Neural cell (in vitro differentiated cells): ENCODE results near the gene ADCY7. TPM values are rescaled to one million over a fixed set of nuclear protein-coding genes. Genes with fewer than 3 reads are reported as not detected.

Experiments used
- H2AFZ ChIP-seq: fragments of 200-600, 300-800 bp; sonication (generic), shearing (Covaris generic); 2 replicates; pipeline ENCODE4 v1.6.0; 2014; ENCODE audit warnings: low read depth, mild to moderate bottlenecking, antibody characterized with exemption, low read length, moderate library complexity
- H3F3A ChIP-seq: fragments of 200-600 bp; shearing (Covaris generic); 2 replicates; pipeline ENCODE4 v1.6.1; 2016; ENCODE audit warnings: mild to moderate bottlenecking, moderate library complexity, mixed read lengths, antibody characterized with exemption, low read length; ENCODE audit not compliant: insufficient read depth, poor library complexity, severe bottlenecking
- H3K27ac ChIP-seq: fragments of 200-600, 300-800 bp; sonication (generic), shearing (Covaris generic); 2 replicates; pipeline ENCODE4 v1.5.1; 2014; ENCODE audit warnings: mild to moderate bottlenecking, low read length, moderate library complexity
- H3K27me3 ChIP-seq: fragments of 300-800, 200-600 bp; sonication (generic), shearing (Covaris generic); 2 replicates; pipeline ENCODE4 v1.6.0; 2014; ENCODE audit warnings: mild to moderate bottlenecking, low read depth, low read length, moderate library complexity; ENCODE audit not compliant: insufficient read depth
- H3K36me3 ChIP-seq: fragments of 300-800, 200-600 bp; sonication (generic), shearing (Covaris generic); 2 replicates; pipeline ENCODE4 v1.5.1; 2014; ENCODE audit warnings: mild to moderate bottlenecking, antibody characterized with exemption, low read length, moderate library complexity; ENCODE audit not compliant: insufficient read depth
- H3K4me2 ChIP-seq: fragments of 300-800, 200-600 bp; sonication (generic), shearing (Covaris generic); 2 replicates; pipeline ENCODE4 v1.6.0; 2014; ENCODE audit warnings: mild to moderate bottlenecking, low read length
- H3K4me3 ChIP-seq: fragments of 300-800, 200-600 bp; sonication (generic), shearing (Covaris generic); 2 replicates; pipeline ENCODE4 v1.5.1; 2014; ENCODE audit warnings: mild to moderate bottlenecking, low read length, moderate library complexity
- H3K79me2 ChIP-seq: fragments of 200-600 bp; shearing (Covaris generic); replicated peaks from 2 replicates; pipeline ENCODE4 v1.6.0; 2014; ENCODE audit warnings: mild to moderate bottlenecking, low read length, moderate library complexity; ENCODE audit not compliant: insufficient read depth
- H3K9ac ChIP-seq: fragments of 300-800, 200-600 bp; sonication (generic), shearing (Covaris generic); 2 replicates; pipeline ENCODE4 v1.6.1; 2016; ENCODE audit warnings: mild to moderate bottlenecking, low read length, mixed read lengths
- H3K9me2 ChIP-seq: fragments of 200-600 bp; shearing (Covaris generic); 2 replicates; pipeline ENCODE4 v1.6.1; 2016; ENCODE audit warnings: mild to moderate bottlenecking, low read length, mixed read lengths; ENCODE audit not compliant: insufficient read depth
- H3K9me3 ChIP-seq: fragments of 200-600, 300-800 bp; sonication (generic), shearing (Covaris generic); 2 replicates; pipeline ENCODE4 v1.6.1; 2016; ENCODE audit warnings: mild to moderate bottlenecking, mixed run types, low read length, moderate library complexity, mixed read lengths
- H4K20me1 ChIP-seq: fragments of 200-600 bp; shearing (Covaris generic); 2 replicates; pipeline ENCODE4 v1.6.1; 2016; ENCODE audit warnings: mild to moderate bottlenecking, mixed run types; ENCODE audit not compliant: insufficient read depth
- CTCF ChIP-seq: fragments of 450-650 bp; IDR thresholded peaks from 2 replicates; pipeline ENCODE4 v1.5.1; 2014; ENCODE audit warnings: antibody characterized with exemption, mild to moderate bottlenecking, moderate library complexity; ENCODE audit not compliant: poor library complexity, severe bottlenecking
- EP300 ChIP-seq: fragments of 450-650 bp; conservative IDR thresholded peaks from 2 replicates; pipeline ENCODE4 v1.6.1; 2014; ENCODE audit warnings: antibody characterized with exemption, mild to moderate bottlenecking, moderate library complexity; ENCODE audit not compliant: poor library complexity, severe bottlenecking
- EZH2 ChIP-seq: fragments of 200-600, 300-800 bp; shearing (Covaris generic), sonication (generic); IDR thresholded peaks from 2 replicates; pipeline ENCODE4 v1.6.1; 2014; ENCODE audit warnings: antibody characterized with exemption, low read length, borderline replicate concordance, mild to moderate bottlenecking; ENCODE audit not compliant: insufficient read depth, poor library complexity, severe bottlenecking
- MXI1 ChIP-seq: fragments of 450-650 bp; conservative IDR thresholded peaks from 2 replicates; pipeline ENCODE4 v1.6.1; 2014; ENCODE audit warnings: antibody characterized with exemption, mild to moderate bottlenecking; ENCODE audit not compliant: poor library complexity, severe bottlenecking
- POLR2AphosphoS5 ChIP-seq: IDR thresholded peaks from 2 replicates; pipeline ENCODE4 v1.6.1; 2012
- RAD21 ChIP-seq: fragments of 450-650 bp; conservative IDR thresholded peaks from 2 replicates; pipeline ENCODE4 v1.6.1; 2014; ENCODE audit warnings: antibody characterized with exemption, mild to moderate bottlenecking, moderate library complexity
- REST ChIP-seq: IDR thresholded peaks from 2 replicates; pipeline ENCODE4 v1.6.1; 2012; ENCODE audit warnings: borderline replicate concordance
- SMC3 ChIP-seq: fragments of 450-650 bp; conservative IDR thresholded peaks from 2 replicates; pipeline ENCODE4 v1.6.1; 2014; ENCODE audit warnings: antibody characterized with exemption, mild to moderate bottlenecking, moderate library complexity; ENCODE audit not compliant: poor library complexity
- TAF1 ChIP-seq: IDR thresholded peaks from 2 replicates; pipeline ENCODE4 v1.6.1; 2012; ENCODE audit warnings: low read depth
- polyA plus RNA-seq: library from polyadenylated mRNA; depleted of rRNA; stranded (reverse); fragments of >200 nt; gene quantifications from 2 replicates; pipeline ENCODE4 v1.2.3, GENCODE V29; 2014

ADCY7 gene
- polyA plus RNA-seq, 1 donor from 2014 or later, result 2.0 TPM

GRCh38 chr16:50331570-50331969 lies 65.2 kb downstream of the ADCY7 start (continued):
- no peak for TF ChIP-seq CTCF

GRCh38 chr16:50332599-50332998 lies 66.2 kb downstream of the ADCY7 start:
- Histone ChIP-seq H3F3A (no peaks in the 10 kb centered on the region), H2AFZ (no peak overlapping the region), H3K27ac (no peak overlapping the region), H3K79me2 (no peaks in the 10 kb centered on the region), H3K9ac (no peak overlapping the region), H3K4me3 (no peak overlapping the region), H3K36me3 (peaks cover 7% of the 10 kb centered on the region), H4K20me1 (no peaks in the 10 kb centered on the region), H3K27me3 (no peaks in the 10 kb centered on the region), H3K9me2 (no peaks in the 10 kb centered on the region), H3K9me3 (no peaks in the 10 kb centered on the region), H3K4me2 (no peak overlapping the region)
- TF ChIP-seq RAD21, result no peak
- no peak for TF ChIP-seq EP300
- TF ChIP-seq POLR2AphosphoS5, result no peak
- no peak for TF ChIP-seq CTCF
- TF ChIP-seq EZH2, result no peak
- TF ChIP-seq MXI1, result no peak
- no peak for TF ChIP-seq REST
- no peak for TF ChIP-seq TAF1
- TF ChIP-seq SMC3, result no peak
